PC-3 (cell line): ENCODE results near the gene PDIA4.

Experiments
- EZH2 ChIP-seq: fragments of 300-600 bp; sonication (generic); IDR thresholded peaks from one replicate; pipeline ENCODE4 v1.6.1; 2017; ENCODE audit warnings: antibody characterized with exemption, mild to moderate bottlenecking, low read length; ENCODE audit not compliant: unreplicated experiment
- TF ChIP-seq, protein P1 (sequence below): fragments of 300-600 bp; sonication (generic); conservative IDR thresholded peaks from 2 replicates; pipeline ENCODE4 v1.5.1; 2017; ENCODE audit warnings: antibody characterized with exemption, low read depth, mild to moderate bottlenecking, low read length

DNA sequence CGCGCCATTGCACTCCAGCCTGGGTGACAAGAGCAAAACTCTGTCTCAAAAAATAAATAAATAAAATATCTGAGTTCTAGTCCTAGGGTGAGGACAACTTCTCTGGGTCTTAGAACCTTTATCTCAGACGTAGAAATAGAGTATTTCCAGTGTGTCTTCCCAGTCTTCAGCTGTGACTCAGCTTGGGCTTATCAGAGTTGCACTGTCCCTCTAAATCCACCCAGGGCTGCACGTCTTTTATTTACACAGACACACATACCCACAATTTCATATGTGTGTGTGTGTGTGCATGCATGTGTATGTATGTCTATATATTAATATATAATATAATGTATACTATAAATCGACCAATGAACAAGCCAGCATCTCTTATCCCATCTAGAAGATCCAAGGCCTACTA, 13.0 kb upstream of the PDIA4 start:
- no peak for TF ChIP-seq EZH2
- TF ChIP-seq, protein P1, sequence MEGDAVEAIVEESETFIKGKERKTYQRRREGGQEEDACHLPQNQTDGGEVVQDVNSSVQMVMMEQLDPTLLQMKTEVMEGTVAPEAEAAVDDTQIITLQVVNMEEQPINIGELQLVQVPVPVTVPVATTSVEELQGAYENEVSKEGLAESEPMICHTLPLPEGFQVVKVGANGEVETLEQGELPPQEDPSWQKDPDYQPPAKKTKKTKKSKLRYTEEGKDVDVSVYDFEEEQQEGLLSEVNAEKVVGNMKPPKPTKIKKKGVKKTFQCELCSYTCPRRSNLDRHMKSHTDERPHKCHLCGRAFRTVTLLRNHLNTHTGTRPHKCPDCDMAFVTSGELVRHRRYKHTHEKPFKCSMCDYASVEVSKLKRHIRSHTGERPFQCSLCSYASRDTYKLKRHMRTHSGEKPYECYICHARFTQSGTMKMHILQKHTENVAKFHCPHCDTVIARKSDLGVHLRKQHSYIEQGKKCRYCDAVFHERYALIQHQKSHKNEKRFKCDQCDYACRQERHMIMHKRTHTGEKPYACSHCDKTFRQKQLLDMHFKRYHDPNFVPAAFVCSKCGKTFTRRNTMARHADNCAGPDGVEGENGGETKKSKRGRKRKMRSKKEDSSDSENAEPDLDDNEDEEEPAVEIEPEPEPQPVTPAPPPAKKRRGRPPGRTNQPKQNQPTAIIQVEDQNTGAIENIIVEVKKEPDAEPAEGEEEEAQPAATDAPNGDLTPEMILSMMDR: no peak
